SK-N-SH treated with all-trans-retinoic acid at 6 μM for 48 hours (cell line): Measurements from ENCODE around the gene FOXQ1.

ENCODE experiments used
- ATAC-seq: fragments of 200-7000 bp; cut with Tn5 transposase; 3 replicates; pipeline ENCODE4 v1.9.1; 2020; ENCODE audit warnings: mild to moderate bottlenecking, moderate library complexity
- ARNTL ChIP-seq: fragments of 450-650 bp; formaldehyde crosslinking; IDR thresholded peaks from 2 replicates; pipeline ENCODE4 v1.5.0; 2020; ENCODE audit warnings: low read depth, mild to moderate bottlenecking, moderate library complexity, borderline replicate concordance
- CREB5 ChIP-seq: fragments of 250-450 bp; sonication (Bioruptor Pico); IDR thresholded peaks from 2 replicates; pipeline ENCODE4 v1.5.1; 2020; ENCODE audit warnings: low read depth, mild to moderate bottlenecking, moderate library complexity
- CSDC2 ChIP-seq: fragments of 250-450 bp; sonication (Bioruptor Pico); IDR thresholded peaks from 2 replicates; pipeline ENCODE4 v1.5.0; 2020; ENCODE audit warnings: mild to moderate bottlenecking, moderate library complexity
- CSRNP3 ChIP-seq: fragments of 250-450 bp; sonication (Bioruptor Pico); IDR thresholded peaks from 2 replicates; pipeline ENCODE4 v1.5.1; 2021; ENCODE audit warnings: mild to moderate bottlenecking, moderate library complexity
- ESRRG ChIP-seq: fragments of 250-450 bp; sonication (Bioruptor Pico); IDR thresholded peaks from 2 replicates; pipeline ENCODE4 v1.6.1; 2021; ENCODE audit warnings: mild to moderate bottlenecking
- GLIS3 ChIP-seq: fragments of 250-450 bp; sonication (Bioruptor Pico); IDR thresholded peaks from 2 replicates; pipeline ENCODE4 v1.5.0; 2020; ENCODE audit warnings: mild to moderate bottlenecking, moderate library complexity
- ISL1 ChIP-seq: fragments of 250-450 bp; sonication (Bioruptor Pico); IDR thresholded peaks from 2 replicates; pipeline ENCODE4 v2.1.2; 2022; ENCODE audit warnings: mild to moderate bottlenecking, moderate library complexity
- OSR1 ChIP-seq: fragments of 250-450 bp; sonication (Bioruptor Pico); IDR thresholded peaks from 2 replicates; pipeline ENCODE4 v1.8.0; 2022; ENCODE audit warnings: moderate library complexity, mild to moderate bottlenecking, inconsistent platforms
- PPARA ChIP-seq: fragments of 250-450 bp; sonication (Bioruptor Pico); IDR thresholded peaks from 2 replicates; pipeline ENCODE4 v1.5.0; 2020; ENCODE audit warnings: mild to moderate bottlenecking, borderline replicate concordance
- RARB ChIP-seq: fragments of 250-450 bp; sonication (Bioruptor Pico); IDR thresholded peaks from 2 replicates; pipeline ENCODE4 v1.8.0; 2021; ENCODE audit warnings: mild to moderate bottlenecking, moderate library complexity
- SNAI2 ChIP-seq: fragments of 250-450 bp; sonication (Bioruptor Pico); IDR thresholded peaks from 2 replicates; pipeline ENCODE4 v1.5.0; 2020; ENCODE audit warnings: mild to moderate bottlenecking, moderate library complexity
- TOX ChIP-seq: fragments of 250-450 bp; sonication (Bioruptor Pico); IDR thresholded peaks from 2 replicates; pipeline ENCODE4 v1.8.0; 2021; ENCODE audit warnings: mild to moderate bottlenecking, moderate library complexity, borderline replicate concordance
- TSHZ2 ChIP-seq: fragments of 250-450 bp; sonication (Bioruptor Pico); IDR thresholded peaks from 2 replicates; pipeline ENCODE4 v1.5.0; 2020; ENCODE audit warnings: mild to moderate bottlenecking, moderate library complexity
- ZC3H10 ChIP-seq: fragments of 250-450 bp; sonication (Bioruptor Pico); IDR thresholded peaks from 2 replicates; pipeline ENCODE4 v1.5.1; 2021; ENCODE audit warnings: mild to moderate bottlenecking, moderate library complexity
- ZNF70 ChIP-seq: fragments of 450-650 bp; formaldehyde crosslinking; IDR thresholded peaks from 2 replicates; pipeline ENCODE4 v1.5.0; 2020; ENCODE audit warnings: mild to moderate bottlenecking, moderate library complexity

The FOXQ1 gene

DNA sequence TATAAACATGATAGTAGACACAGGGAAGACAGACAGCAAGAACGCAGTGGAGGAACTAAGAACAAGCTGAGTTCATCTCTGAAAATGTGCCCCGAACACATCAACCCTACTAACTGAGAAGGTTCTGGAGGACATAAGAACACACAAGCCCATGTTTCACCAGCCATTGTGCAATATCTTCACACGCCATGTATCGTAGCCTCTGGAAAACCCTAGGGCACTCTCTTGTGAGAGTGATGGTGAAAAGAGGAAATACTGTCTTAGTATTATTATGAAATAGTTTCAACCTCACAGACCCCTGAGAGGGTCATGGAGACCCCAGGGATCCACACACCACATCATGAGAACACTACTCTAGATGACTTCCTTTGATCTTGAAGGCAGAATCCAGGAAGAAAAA lies 51.4 kb downstream of the FOXQ1 start:
- no peak for ATAC-seq
- no peak for TF ChIP-seq CSDC2 (CRISPR knock-in tag)
- no peak for TF ChIP-seq ESRRG
- no peak for TF ChIP-seq PPARA (CRISPR knock-in tag)
- no peak for TF ChIP-seq ARNTL (CRISPR knock-in tag)
- TF ChIP-seq TSHZ2 (CRISPR knock-in tag): no peak
- TF ChIP-seq GLIS3: no peak
- no peak for TF ChIP-seq CREB5
- no peak for TF ChIP-seq OSR1 (CRISPR knock-in tag)
- no peak for TF ChIP-seq ISL1 (CRISPR knock-in tag)
- no peak for TF ChIP-seq RARB (CRISPR knock-in tag)
- no peak for TF ChIP-seq TOX (CRISPR knock-in tag)
- TF ChIP-seq ZNF70 (CRISPR knock-in tag): no peak
- no peak for TF ChIP-seq SNAI2 (CRISPR knock-in tag)
- TF ChIP-seq, all 23 proteins: peak for 0

DNA sequence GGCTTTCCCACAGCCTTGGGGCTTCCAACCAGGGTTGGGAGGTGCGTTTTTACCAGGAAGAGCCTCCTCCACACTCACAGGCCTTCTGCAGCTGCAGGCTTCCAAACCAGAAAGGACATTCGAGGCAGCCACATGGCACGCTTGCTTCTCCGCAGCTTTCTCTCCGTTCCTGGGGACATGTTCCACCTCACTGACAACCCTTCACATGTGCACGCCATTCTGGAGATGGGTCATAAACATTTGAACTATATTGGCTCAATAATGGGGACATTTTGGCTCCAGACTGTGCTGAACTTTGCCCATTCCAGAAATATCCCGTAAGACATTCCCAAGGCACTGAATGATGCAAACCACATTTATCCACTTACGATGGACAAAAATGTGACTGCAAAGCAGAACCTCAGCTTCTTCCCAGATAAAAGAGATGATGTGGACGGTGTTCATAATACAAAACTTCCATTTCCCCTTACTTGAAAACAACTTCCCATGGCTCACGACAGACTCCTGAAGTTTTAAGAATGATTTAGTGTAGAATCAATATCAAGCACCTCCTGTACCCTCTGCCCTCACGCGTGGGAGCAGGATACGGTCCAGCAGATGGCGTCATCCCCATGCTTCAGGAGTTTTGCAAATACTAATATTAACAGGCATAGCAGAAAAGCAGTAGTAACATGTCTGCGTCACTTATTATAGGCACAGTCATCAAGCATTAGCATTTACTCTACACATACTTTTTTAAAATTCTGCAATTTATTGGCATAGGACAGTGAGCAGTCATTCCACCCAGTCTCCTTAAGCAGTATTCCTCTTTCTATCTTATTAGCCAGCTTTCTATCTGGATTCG lies 52.1 kb downstream of the FOXQ1 start:
- TF ChIP-seq ISL1 (CRISPR knock-in tag) (no peak), CSRNP3 (no peak), SNAI2 (CRISPR knock-in tag) (no peak), ZC3H10 (CRISPR knock-in tag) (no peak)
- TF ChIP-seq, all 23 proteins: peak for 0
- peak; percentile 27; the same call in 1 of the 3 replicates for ATAC-seq
